ENCODE data around the gene FLOT1.
"Not testable (repeated sequence)": the region's sequence is repeated elsewhere in the genome, so short reads cannot be mapped to it uniquely, and the experiment has no call there.

FLOT1 gene

DNA sequence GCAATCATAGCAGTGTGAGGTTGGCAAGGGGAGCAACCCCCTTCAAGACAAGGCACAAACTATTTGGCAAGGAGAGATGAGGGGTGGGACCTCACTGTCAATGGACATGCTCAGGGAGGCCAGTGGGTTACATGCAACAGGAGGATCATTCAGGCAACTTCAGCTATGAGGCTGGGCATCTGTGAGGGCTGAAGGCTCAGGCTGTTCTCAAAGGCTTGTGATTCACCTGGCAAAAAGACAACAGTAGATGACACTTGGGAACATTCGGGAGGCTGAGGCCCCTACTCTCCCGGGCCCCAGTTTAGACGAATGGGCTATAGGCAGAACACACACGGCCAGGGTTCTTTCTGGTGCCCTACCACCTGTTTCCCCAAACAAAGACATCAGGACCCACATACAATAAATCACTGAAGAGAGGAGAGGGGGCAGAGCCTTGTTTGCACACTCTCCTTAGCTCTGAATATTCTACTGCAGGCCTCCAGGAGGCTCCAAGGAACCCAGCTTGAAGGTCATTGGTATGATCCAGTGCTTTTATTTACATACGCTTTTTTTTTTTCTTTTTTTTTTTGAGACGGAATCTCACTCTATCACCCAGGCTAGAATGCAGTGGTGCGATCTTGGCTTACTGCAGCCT, 14.4 kb downstream of the FLOT1 start:
- Histone ChIP-seq H3K4me1 (ENCODE audit: control extremely low read depth in 1 of 4, control insufficient read depth in 4 of 4, insufficient read depth in 4 of 4, low read length in 3 of 4) (peaks cover 0 to 37% (median 22%) of the 10 kb centered on the region in 4 experiments), H3K27me3 (replicated peaks in 2 of 5; ENCODE audit: control insufficient read depth in 4 of 5, insufficient read depth in 5 of 5, low read length in 4 of 5) (no peaks in the 10 kb centered on the region), H3K36me3 (ENCODE audit: control insufficient read depth in 4 of 4, insufficient read depth in 4 of 4, low read length in 3 of 4) (peaks cover 11 to 77% (median 42%) of the 10 kb centered on the region in 4 experiments), H3K4me3 (ENCODE audit: control insufficient read depth in 1 of 7, extremely low read depth in 1 of 7, insufficient read depth in 4 of 7, low read depth in 2 of 7, low read length in 6 of 7) (no peak overlapping the region), H3K27ac (ENCODE audit: insufficient read depth in 1 of 2, low read depth in 1 of 2, low read length in 2 of 2, poor library complexity in 1 of 2, severe bottlenecking in 2 of 2) (no peak overlapping the region), H3K9me3 (ENCODE audit: control extremely low read depth in 1 of 5, control insufficient read depth in 4 of 5, insufficient read depth in 2 of 5, low read depth in 1 of 5, low read length in 4 of 5) (no peaks in the 10 kb centered on the region)
- DNase-seq, result peak in 2 of 3 donors; percentile 47 to 64
- ChIA-PET CTCF (interaction anchor here (0.6 to 30.1 kb wide), 7 partner anchors 8 to 183 kb away, joined by 3 to 622 read pairs (median 4); partner anchors contain the start of gene DHX16), POLR2A (interaction anchor here (0.6 to 0.9 kb wide), 5 partner anchors 38 to 637 kb away, joined by 3 to 9 read pairs (median 4); no protein-coding TSS in a partner anchor)
- 80% methylated on average over 1 of the region's 7 CpGs for WGBS (ENCODE audit: insufficient coverage)

DNA sequence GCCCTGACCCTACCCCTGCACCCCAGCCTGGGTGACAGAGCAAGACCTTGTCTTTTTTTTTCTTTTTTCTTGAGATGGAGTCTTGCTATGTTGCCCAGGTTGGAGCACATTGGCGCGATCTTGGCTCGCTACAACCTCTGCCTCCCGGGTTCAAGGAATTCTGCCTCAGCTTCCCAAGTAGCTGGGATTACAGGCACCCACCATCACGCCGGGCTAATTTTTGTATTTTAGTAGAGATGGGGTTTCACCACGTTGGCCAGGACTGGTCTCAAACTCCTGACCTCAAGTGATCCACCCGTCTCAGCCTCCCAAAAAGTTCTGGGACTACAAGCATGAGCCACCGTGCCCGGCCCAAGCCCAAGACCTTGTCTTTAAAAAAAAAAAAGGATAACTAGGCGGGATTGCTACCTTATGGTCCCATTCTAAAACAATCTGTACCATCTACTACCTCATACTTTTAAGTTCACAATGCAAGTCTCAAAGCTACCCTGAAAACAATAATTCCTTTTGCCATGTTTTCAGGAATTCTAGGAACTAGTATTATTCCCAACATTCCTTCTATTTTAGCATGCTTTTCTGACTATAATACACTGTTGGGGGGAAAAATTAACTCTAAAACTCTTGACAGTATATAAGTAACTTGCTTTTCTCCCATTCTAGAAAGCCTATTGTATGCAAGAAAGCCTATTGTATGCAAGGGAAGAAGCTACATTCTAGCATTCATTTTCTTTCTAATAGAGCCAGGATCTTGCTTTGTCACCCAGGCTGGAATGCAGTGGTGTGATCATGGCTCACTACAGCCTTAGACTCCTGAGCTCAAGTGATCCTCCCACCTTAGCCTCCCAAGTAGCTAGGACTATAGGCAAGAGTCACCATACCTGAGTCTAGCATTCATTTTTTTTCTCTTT, 15.7 kb downstream of the FLOT1 start:
- H3K36me3 ChIP-seq (ENCODE audit: control insufficient read depth in 4 of 4, insufficient read depth in 4 of 4, low read length in 3 of 4), result peaks cover 15 to 74% (median 49%) of the 10 kb centered on the region in 4 experiments
- CTCF ChIA-PET, result interaction anchor here (0.6 to 30.1 kb wide), 7 partner anchors 9 to 66 kb away, joined by 3 to 622 read pairs (median 4); partner anchors contain the start of genes DHX16 and MDC1
- H3K27ac ChIP-seq (ENCODE audit: insufficient read depth in 1 of 2, low read depth in 1 of 2, low read length in 2 of 2, poor library complexity in 1 of 2, severe bottlenecking in 2 of 2), result peak overlapping the region in 1 of 2 experiments; percentile 38
- WGBS (ENCODE audit: insufficient coverage), result 95% methylated on average over 11 of the region's 11 CpGs
- no peaks in the 10 kb centered on the region for H3K27me3 ChIP-seq (replicated peaks in 2 of 5; ENCODE audit: control insufficient read depth in 4 of 5, insufficient read depth in 5 of 5, low read length in 4 of 5)
- DNase-seq, result no peak
- H3K9me3 ChIP-seq (ENCODE audit: control extremely low read depth in 1 of 5, control insufficient read depth in 4 of 5, insufficient read depth in 2 of 5, low read depth in 1 of 5, low read length in 4 of 5), result no peaks in the 10 kb centered on the region
- H3K4me3 ChIP-seq (ENCODE audit: control insufficient read depth in 1 of 7, extremely low read depth in 1 of 7, insufficient read depth in 4 of 7, low read depth in 2 of 7, low read length in 6 of 7), result no peak overlapping the region
- H3K4me1 ChIP-seq (ENCODE audit: control extremely low read depth in 1 of 4, control insufficient read depth in 4 of 4, insufficient read depth in 4 of 4, low read length in 3 of 4), result peaks cover 6 to 45% (median 35%) of the 10 kb centered on the region in 4 experiments
- POLR2A ChIA-PET, result interaction anchor here (0.6 kb wide), 1 partner anchor 168 kb away, joined by 3 read pairs; no protein-coding TSS in a partner anchor

GRCh38 chr6:30725713-30726505, 16.6 kb downstream of the FLOT1 start:
- H3K4me1 ChIP-seq (ENCODE audit: control extremely low read depth in 1 of 4, control insufficient read depth in 4 of 4, insufficient read depth in 4 of 4, low read length in 3 of 4), result peaks cover 7 to 39% (median 36%) of the 10 kb centered on the region in 4 experiments
- no peaks in the 10 kb centered on the region for H3K27me3 ChIP-seq (replicated peaks in 2 of 5; ENCODE audit: control insufficient read depth in 4 of 5, insufficient read depth in 5 of 5, low read length in 4 of 5)
- ChIA-PET CTCF (interaction anchor here (0.6 to 30.1 kb wide), 3 partner anchors 8 to 65 kb away, joined by 3 to 622 read pairs (median 3); partner anchors contain the start of genes DHX16 and MDC1), POLR2A (interaction anchor here (0.6 kb wide), 1 partner anchor 167 kb away, joined by 3 read pairs; no protein-coding TSS in a partner anchor)
- peaks cover 15 to 73% (median 51%) of the 10 kb centered on the region in 4 experiments for H3K36me3 ChIP-seq (ENCODE audit: control insufficient read depth in 4 of 4, insufficient read depth in 4 of 4, low read length in 3 of 4)
- peak overlapping the region in 1 of 2 experiments; percentile 64 for H3K27ac ChIP-seq (ENCODE audit: insufficient read depth in 1 of 2, low read depth in 1 of 2, low read length in 2 of 2, poor library complexity in 1 of 2, severe bottlenecking in 2 of 2)
- DNase-seq, result no peak
- WGBS (ENCODE audit: insufficient coverage), result 89% methylated on average over 3 of the region's 3 CpGs
- no peaks in the 10 kb centered on the region for H3K9me3 ChIP-seq (ENCODE audit: control extremely low read depth in 1 of 5, control insufficient read depth in 4 of 5, insufficient read depth in 2 of 5, low read depth in 1 of 5, low read length in 4 of 5)
- H3K4me3 ChIP-seq (ENCODE audit: control insufficient read depth in 1 of 7, extremely low read depth in 1 of 7, insufficient read depth in 4 of 7, low read depth in 2 of 7, low read length in 6 of 7), result no peak overlapping the region

DNA sequence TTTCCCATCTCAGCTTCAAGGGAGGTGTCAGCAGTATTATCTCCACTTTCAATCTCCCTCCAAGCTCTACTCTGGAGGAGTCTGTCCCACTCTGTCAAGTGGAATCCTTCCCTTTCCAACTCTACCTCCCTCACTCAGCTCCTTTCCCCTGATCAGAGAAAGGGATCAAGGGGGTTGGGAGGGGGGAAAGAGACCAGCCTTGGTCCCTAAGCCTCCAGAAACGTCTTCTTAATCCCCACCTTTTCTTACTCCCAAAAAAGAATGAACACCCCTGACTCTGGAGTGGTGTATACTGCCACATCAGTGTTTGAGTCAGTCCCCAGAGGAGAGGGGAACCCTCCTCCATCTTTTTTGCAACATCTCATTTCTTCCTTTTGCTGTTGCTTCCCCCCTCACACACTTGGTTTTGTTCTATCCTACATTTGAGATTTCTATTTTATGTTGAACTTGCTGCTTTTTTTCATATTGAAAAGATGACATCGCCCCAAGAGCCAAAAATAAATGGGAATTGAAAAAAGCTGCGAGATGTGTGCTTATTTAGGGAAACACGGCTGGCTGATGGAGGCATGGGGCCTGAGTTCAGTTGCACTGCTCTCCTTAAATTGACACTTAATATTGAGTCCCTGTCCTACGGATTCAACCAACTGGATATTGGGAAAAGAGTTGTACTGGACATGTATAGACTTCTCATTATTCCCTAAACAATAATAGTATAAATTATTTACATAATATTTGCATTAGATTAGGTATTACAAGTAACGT, 17.4 kb downstream of the FLOT1 start:
- DNase-seq, result no peak
- WGBS (ENCODE audit: insufficient coverage), result 88% methylated on average over 3 of the region's 6 CpGs
- H3K27me3 ChIP-seq (replicated peaks in 2 of 5; ENCODE audit: control insufficient read depth in 4 of 5, insufficient read depth in 5 of 5, low read length in 4 of 5), result no peaks in the 10 kb centered on the region
- no peaks in the 10 kb centered on the region for H3K9me3 ChIP-seq (ENCODE audit: control extremely low read depth in 1 of 5, control insufficient read depth in 4 of 5, insufficient read depth in 2 of 5, low read depth in 1 of 5, low read length in 4 of 5)
- peaks cover 15 to 65% (median 48%) of the 10 kb centered on the region in 4 experiments for H3K36me3 ChIP-seq (ENCODE audit: control insufficient read depth in 4 of 4, insufficient read depth in 4 of 4, low read length in 3 of 4)
- ChIA-PET CTCF (interaction anchor here (0.7 to 30.1 kb wide), 4 partner anchors 10 to 48 kb away, joined by 3 to 622 read pairs (median 10); partner anchors contain the start of gene DHX16), POLR2A (no interaction called here)
- H3K4me3 ChIP-seq (ENCODE audit: control insufficient read depth in 1 of 7, extremely low read depth in 1 of 7, insufficient read depth in 4 of 7, low read depth in 2 of 7, low read length in 6 of 7), result no peak overlapping the region
- H3K4me1 ChIP-seq (ENCODE audit: control extremely low read depth in 1 of 4, control insufficient read depth in 4 of 4, insufficient read depth in 4 of 4, low read length in 3 of 4), result peaks cover 7 to 32% (median 29%) of the 10 kb centered on the region in 4 experiments
- H3K27ac ChIP-seq (ENCODE audit: insufficient read depth in 1 of 2, low read depth in 1 of 2, low read length in 2 of 2, poor library complexity in 1 of 2, severe bottlenecking in 2 of 2), result no peak overlapping the region

DNA sequence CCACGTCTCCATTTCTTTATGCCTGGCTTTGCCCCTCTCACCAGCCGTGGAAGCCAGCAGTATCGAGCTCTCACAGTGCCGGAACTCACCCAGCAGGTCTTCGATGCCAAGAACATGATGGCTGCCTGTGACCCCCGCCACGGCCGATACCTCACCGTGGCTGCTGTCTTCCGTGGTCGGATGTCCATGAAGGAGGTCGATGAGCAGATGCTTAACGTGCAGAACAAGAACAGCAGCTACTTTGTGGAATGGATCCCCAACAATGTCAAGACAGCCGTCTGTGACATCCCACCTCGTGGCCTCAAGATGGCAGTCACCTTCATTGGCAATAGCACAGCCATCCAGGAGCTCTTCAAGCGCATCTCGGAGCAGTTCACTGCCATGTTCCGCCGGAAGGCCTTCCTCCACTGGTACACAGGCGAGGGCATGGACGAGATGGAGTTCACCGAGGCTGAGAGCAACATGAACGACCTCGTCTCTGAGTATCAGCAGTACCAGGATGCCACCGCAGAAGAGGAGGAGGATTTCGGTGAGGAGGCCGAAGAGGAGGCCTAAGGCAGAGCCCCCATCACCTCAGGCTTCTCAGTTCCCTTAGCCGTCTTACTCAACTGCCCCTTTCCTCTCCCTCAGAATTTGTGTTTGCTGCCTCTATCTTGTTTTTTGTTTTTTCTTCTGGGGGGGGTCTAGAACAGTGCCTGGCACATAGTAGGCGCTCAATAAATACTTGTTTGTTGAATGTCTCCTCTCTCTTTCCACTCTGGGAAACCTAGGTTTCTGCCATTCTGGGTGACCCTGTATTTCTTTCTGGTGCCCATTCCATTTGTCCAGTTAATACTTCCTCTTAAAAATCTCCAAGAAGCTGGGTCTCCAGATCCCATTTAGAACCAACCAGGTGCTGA, 18.4 kb downstream of the FLOT1 start:
- 94% methylated on average over 9 of the region's 29 CpGs for WGBS (ENCODE audit: insufficient coverage)
- peaks cover 12 to 39% (median 34%) of the 10 kb centered on the region in 4 experiments for H3K4me1 ChIP-seq (ENCODE audit: control extremely low read depth in 1 of 4, control insufficient read depth in 4 of 4, insufficient read depth in 4 of 4, low read length in 3 of 4)
- peaks cover 8 to 57% (median 42%) of the 10 kb centered on the region in 4 experiments for H3K36me3 ChIP-seq (ENCODE audit: control insufficient read depth in 4 of 4, insufficient read depth in 4 of 4, low read length in 3 of 4)
- H3K27me3 ChIP-seq (replicated peaks in 2 of 5; ENCODE audit: control insufficient read depth in 4 of 5, insufficient read depth in 5 of 5, low read length in 4 of 5); H3K4me3 ChIP-seq (ENCODE audit: control insufficient read depth in 1 of 7, extremely low read depth in 1 of 7, insufficient read depth in 4 of 7, low read depth in 2 of 7, low read length in 6 of 7); DNase-seq; H3K9me3 ChIP-seq (ENCODE audit: control extremely low read depth in 1 of 5, control insufficient read depth in 4 of 5, insufficient read depth in 2 of 5, low read depth in 1 of 5, low read length in 4 of 5): not testable (repeated sequence)
- POLR2A ChIA-PET, result interaction anchor here (5.4 kb wide), 1 partner anchor 42 kb away, joined by 56 read pairs; no protein-coding TSS in a partner anchor
- CTCF ChIA-PET, result interaction anchor here (0.7 to 30.1 kb wide), 13 partner anchors 11 to 366 kb away, joined by 3 to 622 read pairs (median 8); partner anchors contain the start of genes DHX16 and NRM
- H3K27ac ChIP-seq (ENCODE audit: insufficient read depth in 1 of 2, low read depth in 1 of 2, low read length in 2 of 2, poor library complexity in 1 of 2, severe bottlenecking in 2 of 2), result peak overlapping the region in 1 of 2 experiments; percentile 43
